DND-41 (cell line): Measurements from ENCODE around the gene RAB6B.

Experiments used
- ATAC-seq: fragments of 200-7000 bp; cut with Tn5 transposase; 3 replicates; pipeline ENCODE4 v1.9.1; 2021; ENCODE audit warnings: low read depth; ENCODE audit not compliant: insufficient read depth
- DNase-seq: peaks from one replicate; pipeline ENCODE4 v3.0.0-alpha.2; 2020
- H2AFZ ChIP-seq: 2 replicates; pipeline ENCODE4 v1.6.0; 2012; ENCODE audit warnings: low read depth, low read length
- H3K27ac ChIP-seq: 2 replicates; pipeline ENCODE4 v1.5.1; 2012; ENCODE audit warnings: low read length, inconsistent platforms
- H3K27me3 ChIP-seq: fragments of 200-600 bp; sonication (generic); 2 replicates; pipeline ENCODE4 v1.6.0; 2012; ENCODE audit warnings: low read length, mild to moderate bottlenecking, inconsistent platforms; ENCODE audit not compliant: insufficient read depth, poor library complexity
- H3K36me3 ChIP-seq: 2 replicates; pipeline ENCODE4 v1.5.1; 2012; ENCODE audit warnings: low read length, inconsistent platforms; ENCODE audit not compliant: insufficient read depth
- H3K4me1 ChIP-seq: 2 replicates; pipeline ENCODE4 v1.5.1; 2012; ENCODE audit warnings: mild to moderate bottlenecking, low read length; ENCODE audit not compliant: insufficient read depth
- H3K4me2 ChIP-seq: 2 replicates; pipeline ENCODE4 v1.6.0; 2012; ENCODE audit warnings: mild to moderate bottlenecking, moderate library complexity, low read length, inconsistent platforms; ENCODE audit not compliant: insufficient read depth
- H3K4me3 ChIP-seq, 2 experiments: fragments of 200-600 bp in 1 of 2; shearing (Covaris generic) in 1 of 2; 2 replicates each; pipeline ENCODE4 v1.5.1; 2012 to 2016; ENCODE audit warnings: inconsistent platforms in 2 of 2, low read length in 2 of 2, mild to moderate bottlenecking in 2 of 2, low read depth in 1 of 2, moderate library complexity in 1 of 2
- H3K79me2 ChIP-seq: 2 replicates; pipeline ENCODE4 v1.6.0; 2012; ENCODE audit warnings: low read length, inconsistent platforms; ENCODE audit not compliant: insufficient read depth
- H3K9ac ChIP-seq: 2 replicates; pipeline ENCODE4 v1.6.0; 2012; ENCODE audit warnings: low read depth, mild to moderate bottlenecking, inconsistent platforms, low read length, moderate library complexity
- H3K9me3 ChIP-seq: 2 replicates; pipeline ENCODE4 v1.5.1; 2012; ENCODE audit warnings: low read length, moderate library complexity, mild to moderate bottlenecking, inconsistent platforms; ENCODE audit not compliant: insufficient read depth, severe bottlenecking
- H4K20me1 ChIP-seq: 2 replicates; pipeline ENCODE4 v1.6.0; 2012; ENCODE audit warnings: low read length; ENCODE audit not compliant: insufficient read depth
- EZH2 ChIP-seq: IDR thresholded peaks from 3 replicates; pipeline ENCODE4 v1.6.1; 2012; ENCODE audit warnings: borderline replicate concordance, low read depth, mild to moderate bottlenecking, moderate library complexity, low read length, inconsistent platforms; ENCODE audit not compliant: severe bottlenecking
- TF ChIP-seq, protein P1 (sequence below): IDR thresholded peaks from 2 replicates; pipeline ENCODE4 v1.5.1; 2012; ENCODE audit warnings: borderline replicate concordance, low read length, moderate library complexity, mild to moderate bottlenecking; ENCODE audit not compliant: poor library complexity, severe bottlenecking; ENCODE audit errors: extremely low read depth

Gene RAB6B

GRCh38 chr3:133940536-133940935, 44.9 kb upstream of the RAB6B start:
- TF ChIP-seq, protein P1, sequence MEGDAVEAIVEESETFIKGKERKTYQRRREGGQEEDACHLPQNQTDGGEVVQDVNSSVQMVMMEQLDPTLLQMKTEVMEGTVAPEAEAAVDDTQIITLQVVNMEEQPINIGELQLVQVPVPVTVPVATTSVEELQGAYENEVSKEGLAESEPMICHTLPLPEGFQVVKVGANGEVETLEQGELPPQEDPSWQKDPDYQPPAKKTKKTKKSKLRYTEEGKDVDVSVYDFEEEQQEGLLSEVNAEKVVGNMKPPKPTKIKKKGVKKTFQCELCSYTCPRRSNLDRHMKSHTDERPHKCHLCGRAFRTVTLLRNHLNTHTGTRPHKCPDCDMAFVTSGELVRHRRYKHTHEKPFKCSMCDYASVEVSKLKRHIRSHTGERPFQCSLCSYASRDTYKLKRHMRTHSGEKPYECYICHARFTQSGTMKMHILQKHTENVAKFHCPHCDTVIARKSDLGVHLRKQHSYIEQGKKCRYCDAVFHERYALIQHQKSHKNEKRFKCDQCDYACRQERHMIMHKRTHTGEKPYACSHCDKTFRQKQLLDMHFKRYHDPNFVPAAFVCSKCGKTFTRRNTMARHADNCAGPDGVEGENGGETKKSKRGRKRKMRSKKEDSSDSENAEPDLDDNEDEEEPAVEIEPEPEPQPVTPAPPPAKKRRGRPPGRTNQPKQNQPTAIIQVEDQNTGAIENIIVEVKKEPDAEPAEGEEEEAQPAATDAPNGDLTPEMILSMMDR = no peak
- TF ChIP-seq EZH2 = no peak
- Histone ChIP-seq H3K4me2 (no peak overlapping the region), H2AFZ (no peak overlapping the region), H3K79me2 (no peaks in the 10 kb centered on the region), H3K9me3 (no peaks in the 10 kb centered on the region), H3K36me3 (no peaks in the 10 kb centered on the region), H4K20me1 (no peaks in the 10 kb centered on the region), H3K9ac (no peak overlapping the region), H3K27me3 (peaks cover 3% of the 10 kb centered on the region), H3K27ac (no peak overlapping the region), H3K4me1 (peaks cover 18% of the 10 kb centered on the region), H3K4me3 (no peak overlapping the region)
- ATAC-seq = no peak
- DNase-seq = no peak

- ATAC-seq = no peak
- H3K79me2 ChIP-seq = no peaks in the 10 kb centered on the region
- H3K4me1 ChIP-seq = peaks cover 18% of the 10 kb centered on the region
- peaks cover 3% of the 10 kb centered on the region for H3K27me3 ChIP-seq
- no peak for DNase-seq
- H3K27ac ChIP-seq = no peak overlapping the region
- no peaks in the 10 kb centered on the region for H3K9me3 ChIP-seq
- no peak overlapping the region for H3K9ac ChIP-seq
- no peak overlapping the region for H3K4me2 ChIP-seq
- TF ChIP-seq, protein P1 = no peak
- no peak for TF ChIP-seq EZH2
- H4K20me1 ChIP-seq = no peaks in the 10 kb centered on the region
- no peak overlapping the region for H3K4me3 ChIP-seq
- no peak overlapping the region for H2AFZ ChIP-seq
- no peaks in the 10 kb centered on the region for H3K36me3 ChIP-seq
These were observed 43.8 kb upstream of the RAB6B start for GRCh38 chr3:133939463-133939835.

DNA sequence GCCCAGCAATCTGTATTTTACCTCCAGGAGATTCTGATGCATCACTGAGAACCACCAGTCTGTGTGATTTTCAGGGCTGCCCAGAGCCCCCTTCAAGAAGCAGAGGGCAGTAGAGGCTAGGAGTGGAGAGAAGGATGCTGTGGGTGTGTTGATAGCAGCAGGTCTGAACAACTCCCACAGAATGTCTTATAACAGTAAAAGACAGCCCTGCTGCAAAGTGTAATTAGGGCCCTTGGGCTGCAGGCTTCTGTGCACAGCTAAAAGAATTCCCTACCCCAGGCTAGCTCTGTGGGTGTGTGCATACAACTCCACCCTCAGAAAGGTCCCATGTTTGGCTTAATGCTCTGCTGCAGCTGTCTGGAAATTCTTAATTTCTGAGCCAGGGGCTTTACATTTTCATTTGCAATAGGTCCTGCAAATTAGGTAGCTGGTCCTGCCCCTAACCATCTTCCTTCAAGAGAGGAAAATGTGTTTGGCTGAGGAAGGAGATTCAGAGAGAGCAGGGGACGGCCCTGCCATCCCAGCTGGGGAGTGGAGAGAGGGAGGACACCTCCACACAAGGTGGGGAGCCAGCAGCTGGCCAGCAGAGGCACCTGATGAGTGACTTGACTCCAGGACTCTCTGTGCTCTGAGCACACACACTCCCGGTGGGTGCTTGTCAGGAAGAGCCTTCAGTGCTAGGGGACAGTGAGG, 43.2 kb upstream of the RAB6B start:
- Histone ChIP-seq H3K27ac (no peak overlapping the region), H3K27me3 (peaks cover 3% of the 10 kb centered on the region), H3K4me3 (no peak overlapping the region), H3K9ac (no peak overlapping the region), H3K36me3 (no peaks in the 10 kb centered on the region), H3K4me2 (no peak overlapping the region), H3K9me3 (no peaks in the 10 kb centered on the region), H3K4me1 (peaks cover 18% of the 10 kb centered on the region), H3K79me2 (no peaks in the 10 kb centered on the region), H2AFZ (no peak overlapping the region), H4K20me1 (no peaks in the 10 kb centered on the region)
- no peak for ATAC-seq
- TF ChIP-seq EZH2 = no peak
- TF ChIP-seq, protein P1 = no peak
- no peak for DNase-seq
